Nephron (organoid): ENCODE measurements around the gene LACRT.
A peak's percentile ranks its signal among the peaks of the same experiment; 100 is the strongest.

Experiments used
- H3K27ac Mint-ChIP-seq, 3 experiments: 2 replicates each; pipeline ENCODE4 v1.8.0; 2020; ENCODE audit warnings: mixed read lengths in 3 of 3, mild to moderate bottlenecking in 2 of 3, moderate library complexity in 1 of 3
- H3K27me3 Mint-ChIP-seq: 2 replicates; pipeline ENCODE4 v1.8.0; 2021; ENCODE audit warnings: low read depth, mild to moderate bottlenecking, moderate library complexity, mixed read lengths
- H3K36me3 Mint-ChIP-seq: 2 replicates; pipeline ENCODE4 v1.8.0; 2020; ENCODE audit warnings: low read depth, mixed read lengths
- H3K4me1 Mint-ChIP-seq: 2 replicates; pipeline ENCODE4 v1.8.0; 2020; ENCODE audit warnings: mixed read lengths
- H3K4me3 Mint-ChIP-seq, 3 experiments: 2 replicates each; pipeline ENCODE4 v1.8.0; 2020; ENCODE audit warnings: mild to moderate bottlenecking in 3 of 3, mixed read lengths in 3 of 3, moderate library complexity in 2 of 3
- H3K9me3 Mint-ChIP-seq: 2 replicates; pipeline ENCODE4 v1.8.0; 2020; ENCODE audit warnings: mixed read lengths
- TF ChIP-seq, protein P1 (sequence below), 3 experiments: fragments of 200-600 bp; sonication (generic); IDR thresholded peaks; one replicate each; pipeline ENCODE4 v1.5.0; 2021; ENCODE audit warnings: antibody characterized with exemption in 3 of 3; ENCODE audit not compliant: unreplicated experiment in 3 of 3

Gene LACRT

DNA sequence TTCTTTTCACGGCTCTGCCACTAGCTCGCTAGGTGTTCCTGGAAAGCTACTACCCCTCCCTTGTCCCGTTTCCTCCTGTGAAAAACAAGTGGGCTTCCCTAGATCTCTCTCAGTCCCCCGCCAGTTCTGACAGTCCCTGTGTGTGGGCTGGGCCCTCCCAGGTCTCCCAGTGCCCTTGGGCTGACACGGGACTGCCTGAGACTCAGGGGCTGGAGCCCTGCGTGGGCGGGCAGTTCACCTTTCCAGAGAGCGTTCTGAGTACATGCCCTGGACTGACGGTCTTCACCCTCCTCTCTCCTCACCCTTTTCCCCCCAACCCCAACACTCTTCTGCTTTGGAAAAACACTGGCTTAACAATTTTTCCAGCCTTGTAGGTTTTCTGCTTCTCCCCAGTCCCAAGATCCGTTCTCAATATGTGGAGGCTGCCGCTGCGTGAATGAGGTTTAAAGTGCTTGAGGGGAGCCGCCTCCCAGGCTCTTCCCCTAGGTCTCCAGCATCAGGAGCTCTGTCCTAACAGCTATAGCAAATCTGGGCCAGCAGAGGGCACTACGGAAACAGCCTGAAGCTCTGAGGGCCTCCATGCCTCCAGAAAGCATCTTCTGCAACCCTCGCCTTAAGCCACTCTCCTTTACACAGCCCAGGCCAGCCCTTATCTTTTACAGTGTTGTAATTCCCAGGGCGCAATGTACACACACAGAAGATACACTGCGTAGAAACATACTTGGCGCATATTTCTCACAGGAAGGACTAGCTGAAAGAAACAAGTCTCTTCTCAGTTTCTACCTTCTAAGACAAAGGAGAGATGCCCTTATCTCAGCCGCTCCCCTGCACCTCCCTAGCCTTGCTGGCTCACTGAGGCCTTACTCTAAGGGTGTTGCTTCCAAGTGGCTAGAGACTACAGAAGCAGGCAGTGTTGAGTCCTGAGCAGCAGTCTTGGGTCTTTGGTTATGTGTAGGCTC, 23.9 kb upstream of the LACRT start:
- TF ChIP-seq, protein P1, sequence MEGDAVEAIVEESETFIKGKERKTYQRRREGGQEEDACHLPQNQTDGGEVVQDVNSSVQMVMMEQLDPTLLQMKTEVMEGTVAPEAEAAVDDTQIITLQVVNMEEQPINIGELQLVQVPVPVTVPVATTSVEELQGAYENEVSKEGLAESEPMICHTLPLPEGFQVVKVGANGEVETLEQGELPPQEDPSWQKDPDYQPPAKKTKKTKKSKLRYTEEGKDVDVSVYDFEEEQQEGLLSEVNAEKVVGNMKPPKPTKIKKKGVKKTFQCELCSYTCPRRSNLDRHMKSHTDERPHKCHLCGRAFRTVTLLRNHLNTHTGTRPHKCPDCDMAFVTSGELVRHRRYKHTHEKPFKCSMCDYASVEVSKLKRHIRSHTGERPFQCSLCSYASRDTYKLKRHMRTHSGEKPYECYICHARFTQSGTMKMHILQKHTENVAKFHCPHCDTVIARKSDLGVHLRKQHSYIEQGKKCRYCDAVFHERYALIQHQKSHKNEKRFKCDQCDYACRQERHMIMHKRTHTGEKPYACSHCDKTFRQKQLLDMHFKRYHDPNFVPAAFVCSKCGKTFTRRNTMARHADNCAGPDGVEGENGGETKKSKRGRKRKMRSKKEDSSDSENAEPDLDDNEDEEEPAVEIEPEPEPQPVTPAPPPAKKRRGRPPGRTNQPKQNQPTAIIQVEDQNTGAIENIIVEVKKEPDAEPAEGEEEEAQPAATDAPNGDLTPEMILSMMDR (IDR thresholded peaks at IDR 0.05; ENCODE audit: unreplicated experiment in 3 of 3) = peak; percentile 35 to 51 (median 49)
- Mint-ChIP-seq H3K27ac (no peak overlapping the region), H3K36me3 (no peaks in the 10 kb centered on the region), H3K4me3 (no peak overlapping the region), H3K9me3 (no peaks in the 10 kb centered on the region), H3K4me1 (no peaks in the 10 kb centered on the region), H3K27me3 (no peaks in the 10 kb centered on the region)

DNA sequence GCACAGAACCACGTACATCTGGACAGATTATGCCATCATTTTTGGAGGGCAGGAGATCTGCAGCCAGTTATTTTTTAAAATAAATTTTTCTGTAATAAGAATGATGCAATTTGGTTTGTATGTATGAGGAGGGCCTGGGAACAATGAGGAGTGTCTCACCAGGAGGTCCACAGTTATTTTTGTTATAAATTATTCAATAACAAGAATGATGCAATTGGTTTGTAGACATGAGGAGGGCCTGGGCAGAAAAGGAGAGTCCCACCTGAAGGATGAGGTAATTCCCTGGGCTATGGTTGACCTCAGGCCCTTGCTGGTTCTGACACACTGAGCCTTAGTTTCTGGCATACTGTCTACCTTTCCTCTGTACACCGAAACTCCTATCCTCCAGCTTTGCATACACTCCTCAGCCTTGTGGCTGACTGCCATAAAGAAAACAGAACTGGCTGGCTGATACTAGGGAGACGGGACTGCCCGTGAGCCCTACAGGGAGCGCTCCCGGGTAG, 22.5 kb upstream of the LACRT start:
- Mint-ChIP-seq H3K4me3 (no peak overlapping the region), H3K27ac (no peak overlapping the region), H3K9me3 (no peaks in the 10 kb centered on the region), H3K36me3 (no peaks in the 10 kb centered on the region), H3K27me3 (no peaks in the 10 kb centered on the region), H3K4me1 (no peaks in the 10 kb centered on the region)
- TF ChIP-seq, protein P1 (IDR thresholded peaks at IDR 0.05; ENCODE audit: unreplicated experiment in 3 of 3) = no peak

DNA sequence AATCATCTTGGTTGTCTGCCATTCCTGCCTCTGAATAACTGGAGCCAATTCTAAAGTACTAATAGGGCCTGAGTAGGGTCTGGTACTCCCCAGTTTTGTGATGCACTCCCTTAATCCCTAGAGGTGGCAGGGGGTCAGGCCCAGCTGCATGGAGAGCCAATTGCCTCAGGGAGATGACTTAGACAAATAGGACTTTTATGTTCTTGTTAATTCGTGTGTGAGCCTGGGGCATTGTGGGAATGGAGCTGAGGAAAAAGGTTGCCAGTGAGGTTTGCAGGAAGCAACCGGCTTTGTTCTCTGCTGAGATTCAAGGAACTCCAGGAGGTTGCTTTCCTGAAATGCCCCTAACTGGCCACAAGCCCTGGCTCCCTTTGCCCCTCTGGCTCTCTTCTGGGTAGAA, 20.2 kb upstream of the LACRT start:
- TF ChIP-seq, protein P1 (IDR thresholded peaks at IDR 0.05; ENCODE audit: unreplicated experiment in 3 of 3) = no peak
- H3K27ac Mint-ChIP-seq = no peak overlapping the region
- H3K27me3 Mint-ChIP-seq = no peaks in the 10 kb centered on the region
- no peaks in the 10 kb centered on the region for H3K4me1 Mint-ChIP-seq
- no peak overlapping the region for H3K4me3 Mint-ChIP-seq
- H3K9me3 Mint-ChIP-seq = no peaks in the 10 kb centered on the region
- no peaks in the 10 kb centered on the region for H3K36me3 Mint-ChIP-seq

DNA sequence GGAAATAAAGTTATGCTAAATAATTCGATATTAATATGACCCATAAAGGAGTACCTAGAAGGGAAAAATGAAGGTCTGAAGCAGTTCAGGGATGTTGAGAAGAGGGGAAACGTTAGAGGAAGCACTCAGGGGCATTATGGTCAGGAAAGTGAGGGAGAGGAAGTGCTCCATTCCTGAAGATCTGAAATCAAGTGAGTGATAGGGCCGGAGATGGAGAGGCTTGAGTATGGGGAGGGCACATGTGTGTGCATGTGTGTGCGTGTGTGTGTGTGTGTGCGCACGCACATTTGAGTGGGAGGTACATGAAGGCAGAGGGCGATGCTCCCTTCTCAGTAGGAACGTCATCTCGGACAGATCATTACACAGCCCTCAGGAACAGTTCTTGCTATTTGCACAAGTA, 18.3 kb upstream of the LACRT start:
- no peak overlapping the region for H3K4me3 Mint-ChIP-seq
- TF ChIP-seq, protein P1 (IDR thresholded peaks at IDR 0.05; ENCODE audit: unreplicated experiment in 3 of 3) = no peak

DNA sequence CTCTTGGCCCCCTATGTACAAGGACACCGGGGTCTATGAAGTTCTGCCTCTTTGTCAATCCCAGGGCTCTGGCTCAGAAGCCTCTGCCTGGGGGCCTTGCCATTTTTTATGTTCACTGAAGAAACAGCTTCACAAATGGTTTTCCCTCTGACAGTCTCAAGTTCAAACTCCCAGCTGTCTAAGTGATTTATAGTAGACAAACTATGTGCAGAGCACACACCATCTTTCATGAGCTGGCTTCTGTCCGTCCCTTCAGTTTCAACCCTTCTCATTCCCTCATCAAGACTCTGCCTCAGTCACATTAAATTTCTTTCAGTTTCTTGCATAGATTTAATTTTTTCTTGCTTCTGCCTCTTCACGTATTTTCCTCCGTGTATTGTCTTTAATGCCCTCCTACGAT, 16.2 kb upstream of the LACRT start:
- peaks cover 5% of the 10 kb centered on the region for H3K27me3 Mint-ChIP-seq
- H3K27ac Mint-ChIP-seq = no peak overlapping the region
- H3K4me3 Mint-ChIP-seq = no peak overlapping the region
- no peaks in the 10 kb centered on the region for H3K4me1 Mint-ChIP-seq
- no peaks in the 10 kb centered on the region for H3K9me3 Mint-ChIP-seq
- H3K36me3 Mint-ChIP-seq = no peaks in the 10 kb centered on the region
- TF ChIP-seq, protein P1 (IDR thresholded peaks at IDR 0.05; ENCODE audit: unreplicated experiment in 3 of 3) = no peak

More for the DNA sequence above, 18.3 kb upstream of the LACRT start:
- Mint-ChIP-seq H3K27me3 (no peaks in the 10 kb centered on the region), H3K4me1 (no peaks in the 10 kb centered on the region), H3K9me3 (no peaks in the 10 kb centered on the region), H3K36me3 (no peaks in the 10 kb centered on the region), H3K27ac (no peak overlapping the region)
